ENCODE data around the gene HLA-DOB.
"Not testable (repeated sequence)": the region's sequence is repeated elsewhere in the genome, so short reads cannot be mapped to it uniquely, and the experiment has no call there.

The HLA-DOB gene

GRCh38 chr6:32829495-32829894 is 12.7 kb upstream of the HLA-DOB start:
- Histone ChIP-seq H3K4me1 (ENCODE audit: control insufficient read depth, low read depth, low read length) (peaks cover 5% of the 10 kb centered on the region), H3K9me3 (ENCODE audit: control insufficient read depth, low read depth, low read length) (no peaks in the 10 kb centered on the region), H3K27ac (ENCODE audit: low read length) (no peak overlapping the region), H3K36me3 (ENCODE audit: control insufficient read depth, low read depth, low read length) (no peaks in the 10 kb centered on the region), H3K27me3 (ENCODE audit: control insufficient read depth, insufficient read depth, low read length) (no peaks in the 10 kb centered on the region), H3K4me3 (ENCODE audit: low read length) (no peak overlapping the region), H3K9ac (ENCODE audit: low read length) (no peak overlapping the region)

DNA sequence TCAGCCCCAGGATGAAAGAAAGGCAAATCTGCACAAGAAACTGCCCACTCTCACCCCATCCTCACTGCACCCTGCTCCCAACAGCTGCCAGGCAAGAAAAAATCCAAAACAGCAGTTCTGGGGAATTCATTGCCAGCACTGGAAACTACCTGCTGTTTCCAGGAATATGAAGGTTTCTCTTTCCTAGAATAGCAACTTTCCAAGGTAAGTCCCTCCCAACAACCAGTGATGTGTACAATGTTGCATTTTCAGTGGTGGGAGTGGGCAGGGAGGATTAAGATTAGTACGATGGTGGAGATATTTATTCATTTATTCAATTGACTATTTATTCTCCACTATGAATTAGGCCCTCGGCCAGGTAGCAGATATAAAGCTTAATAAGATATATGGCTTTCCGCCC is 10.2 kb upstream of the HLA-DOB start:
- H3K4me1 ChIP-seq (ENCODE audit: control insufficient read depth, low read depth, low read length), result peaks cover 5% of the 10 kb centered on the region
- no peaks in the 10 kb centered on the region for H3K36me3 ChIP-seq (ENCODE audit: control insufficient read depth, low read depth, low read length)
- no peaks in the 10 kb centered on the region for H3K9me3 ChIP-seq (ENCODE audit: control insufficient read depth, low read depth, low read length)
- no peaks in the 10 kb centered on the region for H3K27me3 ChIP-seq (ENCODE audit: control insufficient read depth, insufficient read depth, low read length)
- H3K9ac ChIP-seq (ENCODE audit: low read length), result no peak overlapping the region
- no peak overlapping the region for H3K27ac ChIP-seq (ENCODE audit: low read length)
- no peak overlapping the region for H3K4me3 ChIP-seq (ENCODE audit: low read length)

GRCh38 chr6:32825966-32826365 is 9.2 kb upstream of the HLA-DOB start:
- Histone ChIP-seq H3K27ac (ENCODE audit: low read length) (no peak overlapping the region), H3K4me1 (ENCODE audit: control insufficient read depth, low read depth, low read length) (peaks cover 5% of the 10 kb centered on the region), H3K36me3 (ENCODE audit: control insufficient read depth, low read depth, low read length) (no peaks in the 10 kb centered on the region), H3K27me3 (ENCODE audit: control insufficient read depth, insufficient read depth, low read length) (no peaks in the 10 kb centered on the region), H3K9me3 (ENCODE audit: control insufficient read depth, low read depth, low read length) (no peaks in the 10 kb centered on the region), H3K9ac (ENCODE audit: low read length) (no peak overlapping the region), H3K4me3 (ENCODE audit: low read length) (no peak overlapping the region)

DNA sequence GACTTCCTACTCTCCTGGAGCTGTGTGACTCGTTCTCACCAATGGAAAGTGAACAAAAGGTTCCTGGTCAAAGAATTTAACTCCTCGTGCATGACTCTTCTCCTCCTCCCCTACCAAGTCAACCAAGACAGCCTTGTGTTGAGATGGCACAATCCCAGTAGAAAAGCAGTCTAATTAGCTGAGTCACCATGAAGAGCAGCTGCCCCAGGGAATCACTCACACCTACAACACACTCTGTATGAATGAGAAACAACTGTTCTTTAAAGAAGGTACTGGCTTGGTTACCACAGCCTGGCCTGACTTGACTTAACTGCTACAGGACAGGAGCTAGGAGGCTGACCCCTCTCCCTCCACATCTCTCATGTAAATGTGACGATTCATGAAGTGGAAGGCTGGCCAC is 2.9 kb upstream of the HLA-DOB start:
- Histone ChIP-seq H3K36me3 (ENCODE audit: control insufficient read depth, low read depth, low read length) (no peaks in the 10 kb centered on the region), H3K9me3 (ENCODE audit: control insufficient read depth, low read depth, low read length) (no peaks in the 10 kb centered on the region), H3K27me3 (ENCODE audit: control insufficient read depth, insufficient read depth, low read length) (no peaks in the 10 kb centered on the region), H3K9ac (ENCODE audit: low read length) (no peak overlapping the region), H3K4me3 (ENCODE audit: low read length) (no peak overlapping the region), H3K4me1 (ENCODE audit: control insufficient read depth, low read depth, low read length) (no peaks in the 10 kb centered on the region), H3K27ac (ENCODE audit: low read length) (no peak overlapping the region)

- Histone ChIP-seq H3K27ac (ENCODE audit: low read length) (no peak overlapping the region), H3K9ac (ENCODE audit: low read length) (no peak overlapping the region), H3K4me1 (ENCODE audit: control insufficient read depth, low read depth, low read length) (no peaks in the 10 kb centered on the region), H3K27me3 (ENCODE audit: control insufficient read depth, insufficient read depth, low read length) (no peaks in the 10 kb centered on the region), H3K36me3 (ENCODE audit: control insufficient read depth, low read depth, low read length) (no peaks in the 10 kb centered on the region), H3K4me3 (ENCODE audit: low read length) (no peak overlapping the region), H3K9me3 (ENCODE audit: control insufficient read depth, low read depth, low read length) (no peaks in the 10 kb centered on the region)
These were observed 2.1 kb upstream of the HLA-DOB start for GRCh38 chr6:32818867-32819266.

DNA sequence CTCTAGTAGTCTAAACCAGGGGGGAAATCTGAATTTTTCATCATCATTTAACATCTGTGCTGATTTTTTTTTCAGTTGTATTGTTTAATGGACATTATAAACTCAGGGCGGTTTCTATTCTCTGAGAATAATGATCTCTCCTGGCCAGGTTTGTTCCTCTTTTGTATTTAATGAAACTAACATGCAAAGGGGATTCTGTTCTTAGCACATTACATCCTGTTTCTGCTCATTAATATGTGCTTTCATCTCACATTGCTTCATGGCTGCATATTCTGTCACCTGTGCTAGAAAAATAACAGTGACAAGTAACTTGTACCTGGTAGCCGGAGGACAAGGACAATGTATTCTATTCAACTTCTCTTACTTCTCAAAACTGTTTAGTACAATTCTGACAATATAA is 806 bp downstream of the HLA-DOB start:
- Histone ChIP-seq H3K9me3 (ENCODE audit: control insufficient read depth, low read depth, low read length) (no peaks in the 10 kb centered on the region), H3K9ac (ENCODE audit: low read length) (no peak overlapping the region), H3K27me3 (ENCODE audit: control insufficient read depth, insufficient read depth, low read length) (no peaks in the 10 kb centered on the region), H3K4me3 (ENCODE audit: low read length) (no peak overlapping the region), H3K4me1 (ENCODE audit: control insufficient read depth, low read depth, low read length) (no peaks in the 10 kb centered on the region), H3K36me3 (ENCODE audit: control insufficient read depth, low read depth, low read length) (no peaks in the 10 kb centered on the region), H3K27ac (ENCODE audit: low read length) (no peak overlapping the region)

- H3K27ac ChIP-seq (ENCODE audit: low read length), result no peak overlapping the region
- H3K4me3 ChIP-seq (ENCODE audit: low read length), result no peak overlapping the region
- no peak overlapping the region for H3K9ac ChIP-seq (ENCODE audit: low read length)
- no peaks in the 10 kb centered on the region for H3K4me1 ChIP-seq (ENCODE audit: control insufficient read depth, low read depth, low read length)
- no peaks in the 10 kb centered on the region for H3K9me3 ChIP-seq (ENCODE audit: control insufficient read depth, low read depth, low read length)
- H3K36me3 ChIP-seq (ENCODE audit: control insufficient read depth, low read depth, low read length), result no peaks in the 10 kb centered on the region
- no peaks in the 10 kb centered on the region for H3K27me3 ChIP-seq (ENCODE audit: control insufficient read depth, insufficient read depth, low read length)
These were observed 1.7 kb downstream of the HLA-DOB start for GRCh38 chr6:32815115-32815514.

GRCh38 chr6:32814145-32814544 is 2.7 kb downstream of the HLA-DOB start:
- H3K9ac ChIP-seq (ENCODE audit: low read length), result no peak overlapping the region
- H3K36me3 ChIP-seq (ENCODE audit: control insufficient read depth, low read depth, low read length), result no peaks in the 10 kb centered on the region
- no peaks in the 10 kb centered on the region for H3K4me1 ChIP-seq (ENCODE audit: control insufficient read depth, low read depth, low read length)
- no peak overlapping the region for H3K4me3 ChIP-seq (ENCODE audit: low read length)
- H3K27ac ChIP-seq (ENCODE audit: low read length), result no peak overlapping the region
- H3K9me3 ChIP-seq (ENCODE audit: control insufficient read depth, low read depth, low read length), result no peaks in the 10 kb centered on the region
- H3K27me3 ChIP-seq (ENCODE audit: control insufficient read depth, insufficient read depth, low read length), result no peaks in the 10 kb centered on the region

DNA sequence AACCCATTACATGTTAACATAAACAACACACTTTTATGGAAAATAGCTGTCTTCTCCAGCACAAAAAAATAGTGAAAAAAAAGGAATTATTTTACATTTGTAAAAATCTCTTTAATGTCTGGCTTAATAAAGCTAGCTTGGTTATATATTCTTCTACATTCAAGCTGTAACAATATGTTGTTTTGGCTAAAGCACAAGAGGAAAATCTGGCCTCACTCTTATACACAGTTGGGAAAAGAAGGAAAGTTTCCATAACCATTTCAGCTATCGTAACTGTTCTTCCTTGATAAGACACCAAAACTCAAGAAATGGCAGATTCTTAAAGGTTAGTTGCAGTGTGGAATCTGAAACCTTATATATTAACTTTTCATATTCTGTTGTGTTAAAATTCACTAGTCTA is 7.6 kb downstream of the HLA-DOB start:
- no peaks in the 10 kb centered on the region for H3K27me3 ChIP-seq (ENCODE audit: control insufficient read depth, insufficient read depth, low read length)

DNA sequence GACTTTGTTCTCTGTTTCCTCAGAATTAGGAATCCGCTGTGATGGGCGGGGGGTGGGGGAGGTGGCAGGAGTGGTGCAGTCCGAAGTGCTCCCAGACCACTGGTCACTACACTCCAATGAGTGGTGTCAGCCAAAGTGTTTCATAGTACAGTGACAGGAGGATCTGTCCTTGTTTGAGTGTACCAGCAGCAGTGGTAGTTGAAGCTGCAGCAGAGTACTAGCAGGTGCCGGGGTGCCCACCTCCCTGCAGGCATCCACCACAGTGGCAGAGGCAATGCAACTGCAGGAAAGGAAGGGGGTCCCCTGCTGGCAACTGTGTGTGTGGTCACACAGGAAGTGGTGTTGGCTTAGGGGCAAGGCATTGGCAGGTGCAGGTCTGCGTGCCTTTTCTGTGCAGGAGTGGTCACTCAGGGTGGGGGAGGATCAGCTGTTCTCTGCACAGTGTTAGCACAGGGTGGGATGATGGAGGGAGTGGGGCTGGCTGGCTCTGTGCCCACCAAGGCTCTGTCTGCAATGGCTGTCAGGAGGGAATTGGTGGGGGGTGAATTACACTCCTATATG is 9.7 kb downstream of the HLA-DOB start:
- no peak overlapping the region for H3K4me3 ChIP-seq (ENCODE audit: low read length)
- H3K27ac ChIP-seq (ENCODE audit: low read length), result no peak overlapping the region
- H3K27me3 ChIP-seq (ENCODE audit: control insufficient read depth, insufficient read depth, low read length), result no peaks in the 10 kb centered on the region
- H3K36me3 ChIP-seq (ENCODE audit: control insufficient read depth, low read depth, low read length), result no peaks in the 10 kb centered on the region
- H3K4me1 ChIP-seq (ENCODE audit: control insufficient read depth, low read depth, low read length), result no peaks in the 10 kb centered on the region
- H3K9me3 ChIP-seq (ENCODE audit: control insufficient read depth, low read depth, low read length), result no peaks in the 10 kb centered on the region
- H3K9ac ChIP-seq (ENCODE audit: low read length), result no peak overlapping the region

More for the DNA sequence above, 7.6 kb downstream of the HLA-DOB start:
- H3K4me1 ChIP-seq (ENCODE audit: control insufficient read depth, low read depth, low read length), result no peaks in the 10 kb centered on the region
- H3K4me3 ChIP-seq (ENCODE audit: low read length), result no peak overlapping the region
- H3K9ac ChIP-seq (ENCODE audit: low read length), result no peak overlapping the region
- no peaks in the 10 kb centered on the region for H3K9me3 ChIP-seq (ENCODE audit: control insufficient read depth, low read depth, low read length)
- no peaks in the 10 kb centered on the region for H3K36me3 ChIP-seq (ENCODE audit: control insufficient read depth, low read depth, low read length)
- no peak overlapping the region for H3K27ac ChIP-seq (ENCODE audit: low read length)

- H3K4me3 ChIP-seq (ENCODE audit: low read length); H3K36me3 ChIP-seq (ENCODE audit: control insufficient read depth, low read depth, low read length); H3K27me3 ChIP-seq (ENCODE audit: control insufficient read depth, insufficient read depth, low read length); H3K9me3 ChIP-seq (ENCODE audit: control insufficient read depth, low read depth, low read length); H3K27ac ChIP-seq (ENCODE audit: low read length); H3K4me1 ChIP-seq (ENCODE audit: control insufficient read depth, low read depth, low read length); H3K9ac ChIP-seq (ENCODE audit: low read length): not testable (repeated sequence)
These were observed 11.4 kb downstream of the HLA-DOB start for GRCh38 chr6:32805404-32805803.

DNA sequence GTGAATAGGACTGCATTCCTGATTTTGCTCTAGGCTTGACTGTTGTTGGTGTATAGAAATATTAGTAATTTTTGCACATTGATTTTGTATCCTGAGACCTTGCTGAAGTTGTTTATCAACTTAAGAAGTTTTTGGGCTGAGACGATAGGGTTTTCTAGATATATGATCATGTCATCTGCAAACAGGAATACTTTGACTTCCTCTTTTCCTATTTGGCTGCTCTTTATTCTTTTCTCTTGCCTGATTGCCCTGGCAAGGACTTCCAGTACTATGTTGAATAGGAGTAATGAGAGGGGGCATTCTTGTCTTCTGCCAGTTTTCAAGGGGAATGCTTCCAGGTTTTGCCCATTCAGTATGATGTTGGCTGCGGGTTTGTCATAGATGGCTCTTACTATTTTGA is 13.4 kb downstream of the HLA-DOB start:
- Histone ChIP-seq H3K36me3 (ENCODE audit: control insufficient read depth, low read depth, low read length) (no peaks in the 10 kb centered on the region), H3K9me3 (ENCODE audit: control insufficient read depth, low read depth, low read length) (no peaks in the 10 kb centered on the region), H3K27ac (ENCODE audit: low read length) (no peak overlapping the region), H3K4me1 (ENCODE audit: control insufficient read depth, low read depth, low read length) (no peaks in the 10 kb centered on the region), H3K27me3 (ENCODE audit: control insufficient read depth, insufficient read depth, low read length) (no peaks in the 10 kb centered on the region), H3K4me3 (ENCODE audit: low read length) (no peak overlapping the region), H3K9ac (ENCODE audit: low read length) (no peak overlapping the region)

Measured in iPS-18a (cell line).